HS-5 (cell line): ENCODE data around the gene EPSTI1.

Experiments
- DNase-seq: peaks from one replicate; pipeline ENCODE4 v3.0.0-alpha.2; 2012; ENCODE audit warnings: low read depth

Gene EPSTI1

GRCh38 chr13:42971691-42972347, 20.2 kb downstream of the EPSTI1 start:
- no peak for DNase-seq

DNA sequence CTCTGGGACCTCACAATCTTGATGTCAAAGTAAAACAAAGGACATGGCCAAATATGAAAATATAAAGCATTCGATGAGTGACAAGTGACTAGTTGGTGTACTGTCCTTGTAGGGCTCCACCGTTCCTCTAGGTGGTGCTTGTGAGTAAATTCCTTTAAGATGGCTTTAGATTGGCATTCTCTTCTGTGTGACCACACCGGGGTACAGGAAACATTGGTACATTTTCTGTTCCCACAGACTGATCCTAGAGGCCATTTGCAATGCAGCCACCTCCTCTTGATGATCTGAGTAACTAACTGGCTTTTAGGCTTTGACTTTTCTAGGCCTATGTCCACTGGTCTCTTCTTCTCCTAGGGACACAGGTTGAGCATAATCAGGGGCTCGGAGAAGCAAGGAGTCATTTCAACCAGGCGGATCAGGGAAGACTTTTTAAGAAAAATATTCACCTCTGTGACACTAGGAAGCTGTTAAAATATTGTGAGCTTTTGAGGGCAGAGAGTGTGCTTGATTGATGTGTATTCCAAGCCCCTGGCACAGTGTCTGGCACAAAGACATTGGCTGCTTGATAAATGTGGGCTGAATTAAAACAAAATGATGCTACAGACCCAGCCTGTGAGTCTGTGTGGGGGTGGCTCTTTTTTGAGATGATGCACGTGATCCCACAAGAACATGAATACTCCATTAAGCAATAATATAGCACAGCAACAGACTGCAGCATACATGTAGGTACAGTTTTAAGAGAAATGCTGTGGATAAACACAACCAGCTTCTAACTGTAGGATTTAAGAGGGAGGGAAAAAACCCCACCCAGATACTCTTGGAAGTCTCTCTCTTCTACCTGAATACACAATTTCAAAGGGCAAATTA, 21.0 kb downstream of the EPSTI1 start:
- DNase-seq: no peak

DNA sequence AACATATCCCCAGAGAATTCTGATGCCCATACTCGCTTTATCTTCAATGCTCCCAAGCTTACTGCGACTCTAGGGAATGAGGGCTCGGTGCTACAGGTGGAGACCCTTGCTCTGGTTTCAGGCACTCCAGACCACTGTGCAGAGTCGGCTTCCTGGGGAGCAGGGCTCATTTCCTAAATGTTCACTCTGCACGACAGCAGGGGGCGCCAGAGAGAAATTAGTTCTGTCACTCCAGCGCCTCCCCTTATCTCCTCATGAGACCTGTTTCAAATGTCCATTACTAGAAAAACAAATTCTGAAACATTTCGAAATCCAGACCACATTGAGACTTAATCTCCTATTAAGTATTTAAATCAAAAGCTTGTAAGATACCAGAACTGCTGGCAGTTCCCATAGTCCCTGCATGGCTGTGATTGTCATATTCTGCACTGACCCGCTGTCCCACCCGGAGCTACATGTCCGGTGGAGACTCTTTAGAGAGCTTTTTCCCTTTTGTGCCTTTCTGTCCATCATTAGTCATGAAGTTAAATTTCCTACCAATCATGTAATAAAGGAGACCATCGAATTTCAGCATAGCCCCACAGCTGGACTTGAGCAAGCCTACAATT, 22.4 kb downstream of the EPSTI1 start:
- no peak for DNase-seq

DNA sequence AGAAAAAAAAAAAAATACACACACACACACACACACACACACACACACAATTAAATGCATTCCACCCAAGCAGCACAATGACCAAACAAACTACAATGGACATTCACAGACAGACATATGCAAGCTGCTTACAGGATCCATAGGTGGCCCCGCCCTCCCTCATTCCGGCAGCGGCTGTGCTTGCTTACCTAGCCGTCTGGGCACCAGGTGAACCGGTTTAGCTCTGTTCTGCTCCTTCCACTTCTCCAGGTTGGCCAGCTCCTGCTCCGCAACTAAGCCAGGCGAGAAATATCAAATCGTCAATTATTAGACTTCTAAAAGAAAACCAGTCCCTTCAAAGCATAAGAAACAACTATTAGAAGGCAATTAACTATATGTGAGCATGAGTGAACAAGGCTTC, 23.1 kb downstream of the EPSTI1 start:
- no peak for DNase-seq

GRCh38 chr13:42967660-42968059, 24.4 kb downstream of the EPSTI1 start:
- DNase-seq: no peak

DNA sequence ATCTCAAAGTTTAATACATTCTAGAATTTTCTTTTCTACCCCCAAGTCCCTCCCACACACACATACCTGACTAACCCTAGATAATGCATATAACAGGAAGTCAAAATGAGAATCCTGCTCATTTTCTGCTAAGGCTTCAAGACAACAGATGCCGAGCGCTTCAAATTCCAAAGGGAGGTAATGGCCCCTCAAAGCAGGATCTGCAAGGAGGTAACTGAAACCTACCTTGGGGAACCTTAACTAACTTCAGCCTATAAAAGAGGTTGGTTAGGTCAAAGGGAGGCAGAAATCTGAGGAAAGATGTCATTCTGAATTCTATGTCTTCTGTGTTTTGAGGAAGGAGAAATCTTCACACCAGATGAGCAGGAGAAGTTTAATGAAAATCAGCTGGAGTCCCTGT, 26.8 kb downstream of the EPSTI1 start:
- no peak for DNase-seq

DNA sequence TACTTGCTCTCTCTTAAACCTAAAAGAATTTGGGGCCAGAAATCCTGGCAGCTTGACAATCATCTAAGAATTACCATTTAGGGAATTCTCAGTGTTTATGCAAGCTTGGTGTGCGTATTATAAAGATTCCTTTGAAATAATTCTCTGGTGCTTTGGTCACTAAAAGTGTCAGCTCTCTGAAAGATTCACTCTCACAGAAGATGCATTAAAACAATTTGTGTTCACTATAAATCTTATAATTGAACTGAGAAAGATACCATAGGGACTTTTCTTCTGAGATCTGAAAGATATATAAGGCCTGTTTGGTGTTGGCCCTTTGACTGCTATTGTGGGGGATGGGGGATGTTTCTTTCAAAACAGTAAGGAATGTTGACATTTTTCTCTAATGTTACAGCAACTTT, 27.3 kb downstream of the EPSTI1 start:
- no peak for DNase-seq

DNA sequence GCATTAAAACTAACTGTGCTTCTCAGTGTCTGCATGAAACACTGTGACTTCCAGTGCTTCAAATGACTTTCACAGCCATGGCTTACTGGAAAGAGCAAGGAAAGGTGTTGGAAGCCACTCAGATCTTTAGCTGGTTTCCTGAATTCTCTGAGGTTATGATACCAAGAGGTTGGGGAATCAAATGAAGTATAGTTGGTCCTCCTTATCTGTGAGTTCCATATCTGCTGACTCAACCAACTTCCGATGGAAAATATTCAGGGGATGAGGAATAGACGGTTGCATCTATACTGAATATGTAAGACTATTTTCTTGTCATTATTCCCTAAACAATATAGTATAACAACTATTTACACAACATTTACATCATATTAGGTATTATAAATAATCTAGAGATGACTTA, 32.4 kb downstream of the EPSTI1 start:
- no peak for DNase-seq

- DNase-seq: no peak
Measured at GRCh38 chr13:42957881-42958280, 34.2 kb downstream of the EPSTI1 start.

DNA sequence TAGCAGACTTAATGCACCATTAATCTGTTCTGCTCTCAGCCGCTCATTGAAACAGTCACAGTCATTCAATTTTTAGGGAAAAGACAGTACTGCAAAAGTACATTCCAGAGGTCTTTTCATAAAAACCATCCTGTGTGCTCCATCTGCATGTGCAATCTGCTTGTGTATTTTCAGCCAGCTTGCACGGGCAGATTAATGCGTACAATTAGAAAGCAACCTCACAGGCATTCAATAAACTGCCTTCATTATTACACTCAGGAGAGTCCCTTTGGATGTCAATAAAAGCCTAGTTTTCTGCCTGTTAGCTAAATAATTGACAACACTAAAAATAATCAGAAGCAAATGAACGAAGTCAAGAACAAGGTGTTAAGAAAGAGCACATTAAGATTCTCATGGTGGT, 41.9 kb downstream of the EPSTI1 start:
- DNase-seq: no peak

- DNase-seq: no peak
Measured at GRCh38 chr13:42947925-42948324, 44.1 kb downstream of the EPSTI1 start.

- DNase-seq: no peak
Measured at GRCh38 chr13:42946927-42947326, 45.1 kb downstream of the EPSTI1 start.

DNA sequence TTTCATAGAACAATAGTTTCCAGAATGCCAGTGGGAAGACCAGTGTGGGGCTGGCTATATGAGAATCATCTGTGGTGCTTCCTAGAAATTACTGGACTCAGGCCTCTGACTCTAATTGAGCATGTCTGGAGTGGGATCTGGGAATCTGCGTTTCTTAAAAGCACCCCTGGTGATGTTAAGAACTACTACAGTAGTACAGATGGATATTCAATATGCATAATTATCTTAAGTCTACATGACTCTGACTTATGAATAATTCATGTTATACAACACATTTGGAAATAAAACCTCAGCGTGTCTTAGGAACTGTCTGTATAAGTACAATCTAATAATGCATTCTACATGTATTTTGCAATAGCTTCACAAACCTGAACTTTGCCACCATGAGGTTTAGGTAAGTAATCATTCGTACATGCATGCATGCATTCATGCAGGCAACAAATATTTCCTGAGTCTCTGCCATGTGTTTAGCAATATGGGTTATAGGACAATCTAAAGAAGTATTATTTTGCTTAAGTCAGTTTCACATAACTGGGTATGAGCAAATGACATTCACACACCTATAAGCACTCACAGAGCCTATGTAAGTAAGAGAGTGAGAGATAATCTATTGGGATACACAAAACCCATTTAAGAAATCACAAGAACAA, 62.0 kb downstream of the EPSTI1 start:
- DNase-seq: no peak

- no peak for DNase-seq
Measured at GRCh38 chr13:42926555-42926954, 65.5 kb downstream of the EPSTI1 start.

- DNase-seq: no peak
Measured at GRCh38 chr13:42926043-42926442, 66.0 kb downstream of the EPSTI1 start.

GRCh38 chr13:42925626-42926025, 66.4 kb downstream of the EPSTI1 start:
- no peak for DNase-seq

- no peak for DNase-seq
Measured at GRCh38 chr13:42924344-42924743, 67.7 kb downstream of the EPSTI1 start.

DNA sequence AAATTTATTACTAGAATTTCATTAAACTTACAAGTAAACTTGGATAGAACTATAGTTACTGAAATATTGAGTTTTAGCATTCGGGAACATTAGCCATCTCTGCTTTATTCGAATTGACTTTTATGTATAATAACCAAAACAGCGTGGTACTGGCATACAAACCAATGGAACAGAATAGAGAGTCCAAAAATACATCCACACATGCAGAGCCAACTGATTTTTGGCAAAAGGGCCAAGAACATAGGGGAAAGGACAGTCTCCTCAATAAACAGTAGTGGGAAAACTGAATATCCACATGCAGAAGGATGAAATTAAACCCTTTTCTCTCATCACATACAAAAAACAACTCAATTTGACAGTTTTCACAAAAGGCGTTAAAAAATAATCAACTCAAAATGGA, 84.3 kb downstream of the EPSTI1 start:
- no peak for DNase-seq

DNA sequence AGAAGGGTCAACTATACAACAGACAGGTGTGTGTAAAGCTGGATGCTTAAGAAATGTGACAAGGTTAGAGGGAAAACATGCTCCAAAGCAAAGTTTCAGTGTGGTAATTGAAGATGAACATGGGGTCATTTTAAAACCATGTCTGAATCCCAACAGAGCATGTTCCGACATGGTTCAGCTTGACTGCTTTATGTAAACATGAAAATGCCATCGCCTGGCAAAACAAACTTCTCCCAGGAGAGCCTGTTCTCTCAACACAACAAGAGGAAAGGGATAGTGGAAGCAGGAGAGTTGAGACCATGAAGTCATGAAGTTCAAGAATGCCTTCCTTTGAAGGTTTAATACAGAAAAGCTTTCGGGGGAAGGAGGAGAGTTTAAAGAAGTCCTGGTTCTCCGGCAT, 85.8 kb downstream of the EPSTI1 start:
- DNase-seq: no peak

DNA sequence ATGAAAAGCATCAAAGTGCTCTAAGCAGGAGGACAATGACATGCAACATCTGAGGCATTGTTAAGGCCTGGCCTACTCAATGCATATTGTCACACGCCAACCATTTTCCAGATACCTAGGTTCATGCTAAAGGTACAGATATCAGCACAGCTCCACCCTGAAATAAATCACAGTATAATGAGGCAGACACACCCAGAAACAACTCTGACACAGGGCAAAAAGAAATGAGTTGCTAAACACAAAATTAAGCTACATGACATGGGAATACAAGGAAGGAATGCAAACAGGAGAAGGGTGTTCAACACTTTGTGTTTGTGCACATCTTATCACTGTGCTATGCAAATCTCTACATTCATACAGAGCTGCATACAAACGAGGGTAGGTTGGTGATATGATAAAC, 86.5 kb downstream of the EPSTI1 start:
- no peak for DNase-seq

DNA sequence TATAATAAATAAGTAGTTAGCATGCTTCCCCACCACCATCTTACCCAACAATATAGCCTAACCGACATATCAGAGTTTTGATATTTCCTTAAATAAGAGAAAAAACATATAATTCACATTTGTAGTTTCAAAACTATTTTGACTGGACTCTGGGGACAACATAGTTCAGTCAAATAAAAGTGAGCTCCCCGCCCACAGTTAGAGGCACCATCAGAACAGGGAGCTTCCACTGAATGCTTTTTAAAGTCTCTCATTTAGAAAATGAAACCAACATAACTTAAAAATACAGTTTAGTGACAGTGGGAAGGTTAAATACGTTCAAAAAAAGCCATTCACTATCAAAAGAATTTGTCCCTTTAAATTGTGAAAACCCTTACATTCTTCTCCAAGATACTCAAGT, 92.8 kb downstream of the EPSTI1 start:
- no peak for DNase-seq

DNA sequence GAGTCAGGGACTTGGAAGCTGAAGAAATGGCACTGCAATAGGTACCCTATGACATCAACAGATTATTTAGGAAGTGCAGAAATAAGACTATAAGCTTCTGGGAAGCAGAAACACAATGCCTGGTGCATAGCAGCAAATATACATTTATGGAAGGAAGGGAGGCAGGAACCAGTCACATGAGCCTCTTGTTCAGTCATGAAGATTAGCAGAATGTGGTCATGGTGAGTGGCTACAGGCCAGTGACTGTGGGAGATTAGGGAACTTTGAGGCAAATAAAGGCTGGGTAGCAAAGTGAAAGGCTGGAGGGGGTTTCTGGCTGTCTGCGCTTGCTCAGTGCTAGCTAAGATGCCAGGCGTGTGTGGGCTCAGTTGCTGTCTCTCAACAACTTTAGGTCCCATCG, 96.3 kb downstream of the EPSTI1 start:
- DNase-seq: no peak

GRCh38 chr13:42894765-42895243, 97.2 kb downstream of the EPSTI1 start:
- no peak for DNase-seq
